Stimulated activated CD4-positive, alpha-beta T cell treated with anti-CD3 and anti-CD28 coated beads, TNF-alpha, amount 100 ng/mL, for 1 hour (primary cell): ENCODE measurements around the gene C10orf67.
"Not testable (repeated sequence)": the region's sequence is repeated elsewhere in the genome, so short reads cannot be mapped to it uniquely, and the experiment has no call there.

Experiments used
- DNase-seq, 3 donors: peaks; one replicate each; pipeline ENCODE4 v3.0.0-alpha.2; 2020; ENCODE audit warnings: low read depth in 3 of 3, low spot score in 1 of 3

C10orf67 gene

GRCh38 chr10:23362879-23363792, 18.5 kb upstream of the C10orf67 start:
- DNase-seq, result no peak

- no peak for DNase-seq
These were observed 17.7 kb upstream of the C10orf67 start for GRCh38 chr10:23362069-23362830.

GRCh38 chr10:23361665-23362064, 17.1 kb upstream of the C10orf67 start:
- no peak for DNase-seq

- DNase-seq, result no peak
These were observed 15.2 kb upstream of the C10orf67 start for GRCh38 chr10:23359692-23360380.

DNA sequence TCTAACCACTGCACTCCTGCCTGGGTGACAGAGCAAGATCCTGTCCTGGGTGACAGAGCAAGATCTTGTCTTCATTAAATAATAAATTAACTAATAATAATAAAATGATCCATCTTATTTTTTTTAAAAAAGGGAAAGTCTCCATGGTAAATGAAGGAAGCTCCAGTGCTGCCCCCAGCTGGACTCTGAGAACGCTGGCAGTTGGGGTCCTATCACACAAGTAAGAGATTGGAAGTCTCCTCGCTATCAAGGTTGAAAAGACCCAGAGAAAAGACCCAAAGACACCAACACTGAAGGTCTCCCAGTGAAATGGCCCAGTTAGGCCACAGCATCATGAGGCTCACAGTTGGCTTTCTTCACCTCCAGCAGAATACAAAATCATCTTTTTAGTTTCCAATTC, 13.8 kb upstream of the C10orf67 start:
- no peak for DNase-seq

GRCh38 chr10:23354630-23355279, 10.2 kb upstream of the C10orf67 start:
- DNase-seq, result no peak

DNA sequence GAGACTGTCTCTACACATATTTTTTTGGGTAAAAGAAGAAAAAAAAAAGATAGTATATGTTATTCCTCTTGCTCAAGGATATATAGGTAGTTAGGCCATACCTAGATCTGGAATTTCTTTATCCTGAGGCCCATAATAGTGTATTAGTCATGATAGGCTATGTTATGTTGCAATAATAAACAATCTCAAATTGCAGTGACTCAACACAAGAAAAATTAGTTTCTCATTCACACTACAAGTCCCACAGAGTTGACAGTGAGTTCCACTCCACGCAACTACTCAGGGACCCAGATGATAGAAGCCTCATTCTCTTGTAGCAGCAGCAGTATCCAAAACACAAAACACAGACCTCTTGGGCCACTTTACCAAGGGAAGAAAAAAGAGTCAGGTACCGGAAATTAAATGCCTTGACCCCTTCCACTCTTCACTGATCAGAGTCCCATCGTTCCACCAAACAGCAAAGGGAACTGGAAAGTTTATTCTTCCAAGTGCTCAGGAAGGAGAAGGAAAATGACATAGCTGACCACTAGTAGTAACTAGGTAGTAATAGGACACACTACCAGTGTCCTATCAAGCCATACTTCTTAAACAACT, 7.4 kb upstream of the C10orf67 start:
- DNase-seq, result no peak

- DNase-seq, result not testable (repeated sequence)
These were observed 6.1 kb upstream of the C10orf67 start for GRCh38 chr10:23350706-23351105.

GRCh38 chr10:23345861-23346260, 1.3 kb upstream of the C10orf67 start:
- no peak for DNase-seq

- DNase-seq, result peak in 1 of 3 donors; percentile 48
These were observed 881 bp downstream of the C10orf67 start for GRCh38 chr10:23343591-23344240.

DNA sequence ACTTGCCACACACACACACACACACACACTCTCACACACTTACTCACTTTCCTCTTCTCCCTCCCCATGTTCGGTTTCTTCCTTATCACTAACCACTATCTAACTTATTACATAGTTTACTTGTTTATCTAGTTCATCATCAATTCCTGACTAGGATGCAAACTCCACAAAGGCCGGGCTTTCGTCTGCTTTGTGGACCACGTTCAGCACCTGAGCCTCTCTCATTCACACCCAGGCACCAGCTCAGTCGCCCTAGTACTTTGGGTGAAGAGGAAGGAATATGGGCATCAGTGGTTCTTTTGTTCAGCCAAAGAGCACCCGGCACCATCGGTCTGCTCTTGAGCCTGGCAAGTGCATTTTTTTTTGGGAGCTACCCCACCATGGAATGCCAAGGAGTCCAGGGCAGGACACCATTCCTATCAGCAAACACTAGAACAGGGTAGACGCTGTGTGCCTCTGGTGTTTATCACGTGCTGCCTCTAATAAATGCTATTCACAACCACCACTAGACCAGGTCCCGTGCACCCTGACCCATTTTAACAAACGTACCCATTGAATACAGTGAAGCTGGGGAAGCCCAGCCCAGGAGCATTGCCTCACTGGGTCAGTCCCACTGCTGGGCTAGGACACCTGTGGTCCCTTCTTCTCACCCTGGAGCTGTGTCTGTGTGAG, 2.2 kb downstream of the C10orf67 start:
- DNase-seq, result no peak

DNA sequence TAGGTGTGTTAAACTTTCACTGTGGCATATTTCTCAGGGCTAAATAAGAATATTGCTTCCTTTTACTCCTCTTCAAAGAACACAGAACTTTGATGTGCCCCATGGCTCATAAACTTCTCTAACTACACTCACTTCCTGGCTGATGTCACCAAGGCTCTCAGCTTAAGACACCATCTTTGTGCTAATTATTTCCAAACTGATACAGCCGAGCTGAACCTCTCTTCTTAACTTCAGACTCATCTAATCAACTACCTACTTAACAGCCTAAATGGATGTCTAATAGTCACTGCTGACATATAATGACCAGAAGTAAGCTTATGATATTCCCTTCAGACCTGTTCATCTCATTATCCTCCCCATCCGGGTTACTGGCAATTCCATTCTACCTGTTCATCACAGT, 3.6 kb downstream of the C10orf67 start:
- DNase-seq, result no peak

- DNase-seq, result no peak
These were observed 4.2 kb downstream of the C10orf67 start for GRCh38 chr10:23340354-23340753.

GRCh38 chr10:23338886-23339285, 5.7 kb downstream of the C10orf67 start:
- DNase-seq, result no peak

- no peak for DNase-seq
These were observed 6.3 kb downstream of the C10orf67 start for GRCh38 chr10:23338155-23338828.

GRCh38 chr10:23337616-23338015, 7.0 kb downstream of the C10orf67 start:
- no peak for DNase-seq

- no peak for DNase-seq
These were observed 12.9 kb downstream of the C10orf67 start for GRCh38 chr10:23331567-23332301.

DNA sequence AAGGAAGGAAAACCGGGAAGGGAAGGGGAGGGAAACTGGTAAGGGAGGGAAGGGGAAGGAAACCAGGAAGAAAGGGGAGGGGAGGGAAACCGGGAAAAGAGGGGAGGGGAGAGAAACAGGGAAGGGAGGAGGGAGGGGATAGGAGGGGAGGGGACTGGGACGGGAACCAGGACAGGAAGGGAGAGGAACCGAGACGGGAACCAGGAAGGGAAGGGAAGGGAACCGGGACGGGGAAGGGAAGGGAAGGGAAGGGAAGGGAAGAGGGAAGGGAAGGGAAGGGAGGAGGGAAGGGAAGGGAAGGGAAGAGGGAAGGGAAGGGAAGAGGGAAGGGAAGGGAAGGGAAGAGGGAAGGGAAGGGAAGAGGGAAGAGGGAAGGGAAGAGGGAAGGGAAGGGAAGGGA, 13.6 kb downstream of the C10orf67 start:
- DNase-seq, result no peak
